ENCODE data around the gene KIRREL2.
A peak's percentile ranks its signal among the peaks of the same experiment; 100 is the strongest.

Gene KIRREL2

GRCh38 chr19:35845215-35846037 is 11.3 kb upstream of the KIRREL2 start:
- DNase-seq = no peak

- DNase-seq = no peak
Measured at GRCh38 chr19:35846038-35846668, 10.6 kb upstream of the KIRREL2 start.

DNA sequence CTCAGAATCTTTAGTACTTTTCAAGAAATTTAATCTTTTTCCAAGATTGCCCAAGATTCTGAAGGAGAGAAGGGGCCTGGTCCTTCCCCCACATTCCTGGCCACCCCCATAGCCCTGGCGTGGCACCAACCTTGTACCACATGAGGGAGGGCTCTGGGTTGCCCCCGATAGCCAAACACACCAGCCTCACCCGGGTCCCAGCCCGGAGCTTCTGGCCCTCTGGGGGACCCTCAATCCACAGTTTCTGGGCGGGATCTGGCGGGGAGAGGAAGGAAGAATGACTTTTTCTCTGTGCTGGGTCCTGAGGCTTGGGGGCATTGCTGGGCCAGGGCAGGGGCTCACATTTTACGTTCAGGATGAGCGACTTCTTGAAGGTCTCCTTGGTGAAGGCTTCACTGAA is 8.8 kb upstream of the KIRREL2 start:
- DNase-seq = no peak

DNA sequence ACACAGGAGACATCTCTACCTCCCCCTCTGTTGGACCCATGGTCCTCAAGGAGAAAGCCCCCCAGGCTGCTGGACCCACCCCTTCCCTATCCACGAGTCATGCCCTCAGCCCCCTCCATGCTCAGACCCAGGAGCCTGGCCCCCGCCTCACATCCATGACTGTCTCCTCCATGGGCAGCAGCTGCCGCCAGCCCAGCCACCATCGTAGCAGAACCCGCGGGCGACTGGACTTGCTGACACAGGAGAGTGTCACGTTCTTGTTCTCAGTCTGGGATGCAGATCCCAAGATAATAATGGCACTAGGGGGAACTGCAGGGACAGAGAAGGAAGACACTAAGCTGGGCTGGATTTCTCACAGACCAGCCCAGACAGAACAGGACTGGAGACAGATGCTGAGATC is 8.2 kb upstream of the KIRREL2 start:
- no peak for DNase-seq

DNA sequence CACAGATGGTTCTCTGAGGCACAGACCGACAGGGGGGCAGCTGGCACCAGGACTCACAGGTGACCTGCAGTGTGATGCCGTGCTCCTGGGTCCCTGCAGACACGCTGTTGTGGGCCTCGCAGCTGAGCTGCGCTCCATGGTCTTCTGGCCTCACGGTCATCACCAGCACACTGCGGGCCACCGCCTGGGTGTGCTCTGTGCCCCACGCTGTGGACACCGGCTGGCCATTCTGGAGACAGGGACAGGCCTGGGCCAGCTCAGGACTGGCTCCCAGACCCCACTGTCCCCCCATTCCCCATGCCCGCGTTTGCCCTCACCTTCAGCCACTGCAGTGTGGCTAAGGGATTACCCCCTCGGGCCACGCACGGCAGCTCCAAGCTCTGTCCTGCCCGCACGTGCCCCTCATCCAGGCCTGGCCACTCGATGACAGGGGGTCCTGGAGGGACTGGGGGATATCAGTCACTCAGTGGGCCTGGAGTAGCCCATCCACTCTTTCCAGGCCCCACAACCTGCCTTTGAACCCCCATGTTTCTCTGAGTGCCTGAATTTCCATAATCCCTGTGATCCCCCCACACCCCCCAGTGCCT is 7.7 kb upstream of the KIRREL2 start:
- DNase-seq = no peak

DNA sequence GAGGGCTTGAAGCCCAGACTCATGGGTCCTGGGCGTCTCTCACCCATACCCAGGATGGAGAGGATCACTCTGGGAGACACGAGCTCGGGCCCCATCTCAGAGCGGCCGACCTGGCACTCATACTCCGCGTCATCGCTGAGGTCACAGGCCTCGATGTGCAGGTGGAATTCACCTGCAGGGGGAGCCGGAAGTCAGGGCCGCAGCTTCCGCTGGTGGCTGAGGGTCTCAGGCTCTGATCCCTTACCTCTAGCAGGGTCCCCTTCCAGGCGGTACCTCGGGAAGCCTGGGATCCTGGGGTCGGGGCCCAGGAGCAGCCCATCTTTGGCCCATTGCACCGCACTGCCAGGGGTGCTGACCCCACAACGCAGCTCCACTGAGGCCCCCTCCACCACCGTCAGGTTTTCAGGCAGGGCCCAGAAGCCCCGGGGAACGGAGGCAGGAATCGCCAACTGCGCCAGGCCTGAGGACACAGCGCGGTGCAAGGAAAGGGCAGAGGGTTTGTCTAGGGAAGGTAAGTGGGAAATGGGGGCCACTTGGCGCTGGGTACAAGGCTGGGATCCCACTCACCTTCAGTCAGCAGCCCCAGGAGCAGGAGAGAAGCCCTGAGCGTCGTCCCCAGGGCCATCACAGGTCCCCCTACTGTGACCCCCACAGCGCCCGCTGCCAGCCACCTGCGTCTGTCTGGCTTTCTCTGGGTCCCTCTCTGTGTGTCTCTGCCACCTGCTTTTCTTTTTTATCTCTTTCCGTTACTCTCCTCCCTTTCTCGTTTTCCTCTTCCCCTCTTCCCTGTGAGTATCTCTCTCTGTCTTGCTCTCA is 5.3 kb upstream of the KIRREL2 start:
- no peak for DNase-seq

GRCh38 chr19:35852029-35852780 is 4.5 kb upstream of the KIRREL2 start, which contains the start of gene NPHS1:
Gene NPHS1 (minus strand): TSS chr19:35852504. CDS start chr19:35851837, 667 bp downstream.
- no peak for DNase-seq

DNA sequence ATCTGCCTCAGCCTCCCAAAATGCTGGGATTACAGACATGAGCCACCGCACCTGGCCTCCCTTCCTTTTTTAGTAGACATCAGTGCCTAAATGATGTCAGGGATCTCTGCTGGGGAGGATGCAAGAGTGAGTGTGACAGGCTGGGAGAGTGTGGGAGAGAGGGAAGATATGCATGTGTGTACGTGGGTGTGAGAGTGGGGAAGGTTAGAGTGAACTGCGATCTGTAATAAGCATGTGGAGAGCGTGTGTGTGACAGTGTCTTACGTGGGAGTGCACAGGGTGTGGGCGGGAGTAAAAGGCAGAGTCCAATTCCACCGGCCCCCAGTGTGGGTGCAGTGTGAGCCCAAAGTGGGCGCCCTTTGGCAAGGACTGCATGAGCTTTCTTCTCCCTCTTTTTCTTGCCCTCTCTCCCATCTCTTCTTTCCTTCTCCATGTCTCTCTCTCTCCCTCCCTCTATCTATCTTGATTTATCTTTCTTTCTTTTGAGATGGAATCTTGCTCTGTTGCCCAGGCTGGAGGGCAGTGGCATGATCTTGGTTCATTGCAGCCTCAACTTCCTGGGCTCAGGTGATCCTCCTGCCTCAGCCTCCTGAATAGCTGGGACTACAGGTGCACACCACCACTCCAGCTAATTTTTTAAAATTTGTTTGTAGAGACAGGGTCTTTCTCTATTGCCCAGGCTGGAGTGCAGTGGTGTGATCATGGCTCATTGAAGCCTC is 3.5 kb upstream of the KIRREL2 start:
- DNase-seq = no peak

- DNase-seq = no peak
Measured at GRCh38 chr19:35858311-35858710, 1.6 kb downstream of the KIRREL2 start.

DNA sequence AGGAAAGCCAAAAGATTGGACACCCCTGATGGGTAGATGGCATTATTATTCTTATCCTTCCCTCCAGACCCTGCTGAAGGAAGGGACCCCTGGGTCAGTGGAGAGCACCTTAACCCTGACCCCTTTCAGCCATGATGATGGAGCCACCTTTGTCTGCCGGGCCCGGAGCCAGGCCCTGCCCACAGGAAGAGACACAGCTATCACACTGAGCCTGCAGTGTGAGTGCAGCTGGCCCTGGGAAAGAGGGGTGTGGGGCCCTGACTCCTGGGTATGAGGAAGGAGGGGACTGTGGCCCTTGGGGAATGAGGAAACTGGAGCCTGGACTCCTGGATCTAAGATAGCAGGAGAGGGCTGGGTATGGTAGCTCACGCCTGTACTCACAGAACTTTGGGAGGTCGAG is 2.7 kb downstream of the KIRREL2 start:
- no peak for DNase-seq

GRCh38 chr19:35860436-35860817 is 3.7 kb downstream of the KIRREL2 start:
- no peak for DNase-seq

DNA sequence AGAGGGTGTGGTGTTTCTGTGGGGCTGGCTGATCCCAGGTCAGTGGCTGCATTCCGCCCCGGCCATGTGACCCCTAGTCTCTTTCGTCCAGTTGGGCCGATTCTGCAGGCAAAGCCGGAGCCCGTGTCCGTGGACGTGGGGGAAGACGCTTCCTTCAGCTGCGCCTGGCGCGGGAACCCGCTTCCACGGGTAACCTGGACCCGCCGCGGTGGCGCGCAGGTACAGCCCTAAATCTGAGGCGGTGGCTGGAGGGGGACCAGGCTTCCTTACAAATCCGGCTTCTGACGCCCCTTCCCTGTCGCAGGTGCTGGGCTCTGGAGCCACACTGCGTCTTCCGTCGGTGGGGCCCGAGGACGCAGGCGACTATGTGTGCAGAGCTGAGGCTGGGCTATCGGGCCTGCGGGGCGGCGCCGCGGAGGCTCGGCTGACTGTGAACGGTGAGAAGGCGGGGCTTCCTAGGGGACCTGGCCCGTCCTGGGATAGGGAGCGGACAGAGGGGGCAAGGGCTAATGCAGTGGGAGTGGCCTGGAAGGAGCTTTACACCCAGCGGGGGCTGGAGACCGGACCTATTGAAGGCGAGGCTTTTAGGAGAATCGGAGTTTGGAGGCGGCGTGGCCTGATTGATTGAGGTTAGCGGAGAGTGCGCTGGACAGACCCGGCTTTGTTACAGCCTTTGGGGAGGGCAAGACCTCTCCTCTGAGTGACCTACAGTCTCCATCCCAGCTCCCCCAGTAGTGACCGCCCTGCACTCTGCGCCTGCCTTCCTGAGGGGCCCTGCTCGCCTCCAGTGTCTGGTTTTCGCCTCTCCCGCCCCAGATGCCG is 4.3 kb downstream of the KIRREL2 start:
- DNase-seq = no peak

GRCh38 chr19:35861640-35862160 is 5.0 kb downstream of the KIRREL2 start:
- no peak for DNase-seq

GRCh38 chr19:35862528-35862927 is 5.8 kb downstream of the KIRREL2 start:
- DNase-seq = no peak

DNA sequence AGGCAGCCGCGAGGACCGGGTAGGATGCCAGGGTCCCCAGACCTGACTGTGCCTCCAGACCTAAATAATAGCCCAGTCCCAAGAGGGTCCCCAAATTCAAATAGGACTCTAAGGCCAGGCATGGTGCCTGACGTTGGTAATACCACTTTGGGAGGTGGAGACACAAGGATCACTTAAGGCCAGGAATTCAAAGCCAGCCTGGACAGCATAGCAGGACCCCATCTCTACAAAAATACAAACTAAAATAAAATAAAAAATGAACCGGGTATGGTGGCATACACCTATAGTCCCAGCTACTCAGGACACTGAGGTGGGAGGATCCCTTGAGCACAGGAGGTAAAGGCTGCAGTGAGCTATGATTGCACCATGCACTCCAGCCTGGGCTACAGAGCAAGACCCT is 6.3 kb downstream of the KIRREL2 start:
- DNase-seq = no peak

DNA sequence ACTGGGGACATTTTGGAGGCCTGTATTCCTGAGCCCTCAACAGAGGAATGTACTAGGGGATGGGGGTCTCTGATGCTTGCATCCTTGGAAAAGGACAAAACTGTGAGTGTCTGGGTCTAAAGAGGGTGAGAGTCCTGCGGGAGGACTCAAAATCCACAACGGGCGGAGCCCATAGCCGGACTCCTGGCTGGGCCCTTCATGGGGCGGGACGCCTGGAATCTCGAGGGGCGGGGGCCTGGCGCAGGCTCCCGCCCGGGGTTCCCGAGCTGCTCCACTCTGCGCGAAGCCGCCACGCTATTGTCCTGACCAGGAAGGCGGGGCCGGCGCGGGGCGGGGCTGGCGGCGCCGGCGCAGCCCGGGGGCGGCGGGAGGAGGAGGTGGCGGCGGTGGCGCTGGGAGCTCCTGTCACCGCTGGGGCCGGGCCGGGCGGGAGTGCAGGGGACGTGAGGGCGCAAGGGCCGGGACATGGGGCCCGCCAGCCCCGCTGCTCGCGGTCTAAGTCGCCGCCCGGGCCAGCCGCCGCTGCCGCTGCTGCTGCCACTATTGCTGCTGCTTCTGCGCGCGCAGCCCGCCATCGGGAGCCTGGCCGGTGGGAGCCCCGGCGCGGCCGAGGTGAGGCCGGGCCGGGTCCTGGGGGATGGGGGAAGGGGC is 11.6 kb downstream of the KIRREL2 start, which contains the start of gene APLP1:
Gene APLP1 (plus strand): TSS at position 403 of the 651 bp plus-strand sequence. CDS start 63 bp downstream, at position 466.
- DNase-seq = peak; percentile 24

DNA sequence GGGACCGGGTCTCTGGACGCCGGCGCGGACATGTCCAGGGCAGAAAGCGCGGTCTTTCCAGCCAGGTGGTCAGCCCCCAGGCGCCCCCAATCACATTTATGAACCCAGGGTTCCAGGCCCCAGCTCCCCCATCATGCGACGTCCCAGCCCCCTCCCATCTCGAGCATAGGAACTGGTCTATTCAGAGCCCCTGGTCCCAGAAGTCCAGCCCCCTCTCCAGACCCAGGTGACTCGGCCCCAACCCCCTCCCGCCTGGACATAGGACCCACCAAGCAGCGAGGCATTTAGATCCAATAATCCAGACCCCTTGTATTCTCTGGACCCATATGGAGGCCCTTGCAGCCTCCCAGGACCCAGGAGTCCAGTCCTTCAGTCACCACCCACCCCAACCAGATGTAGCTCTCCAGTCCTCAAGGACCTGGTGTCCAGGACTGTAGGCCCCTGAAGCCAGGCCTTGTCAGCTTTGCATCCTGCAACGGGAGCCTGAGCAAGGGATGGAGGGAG is 12.2 kb downstream of the KIRREL2 start:
- DNase-seq = no peak

DNA sequence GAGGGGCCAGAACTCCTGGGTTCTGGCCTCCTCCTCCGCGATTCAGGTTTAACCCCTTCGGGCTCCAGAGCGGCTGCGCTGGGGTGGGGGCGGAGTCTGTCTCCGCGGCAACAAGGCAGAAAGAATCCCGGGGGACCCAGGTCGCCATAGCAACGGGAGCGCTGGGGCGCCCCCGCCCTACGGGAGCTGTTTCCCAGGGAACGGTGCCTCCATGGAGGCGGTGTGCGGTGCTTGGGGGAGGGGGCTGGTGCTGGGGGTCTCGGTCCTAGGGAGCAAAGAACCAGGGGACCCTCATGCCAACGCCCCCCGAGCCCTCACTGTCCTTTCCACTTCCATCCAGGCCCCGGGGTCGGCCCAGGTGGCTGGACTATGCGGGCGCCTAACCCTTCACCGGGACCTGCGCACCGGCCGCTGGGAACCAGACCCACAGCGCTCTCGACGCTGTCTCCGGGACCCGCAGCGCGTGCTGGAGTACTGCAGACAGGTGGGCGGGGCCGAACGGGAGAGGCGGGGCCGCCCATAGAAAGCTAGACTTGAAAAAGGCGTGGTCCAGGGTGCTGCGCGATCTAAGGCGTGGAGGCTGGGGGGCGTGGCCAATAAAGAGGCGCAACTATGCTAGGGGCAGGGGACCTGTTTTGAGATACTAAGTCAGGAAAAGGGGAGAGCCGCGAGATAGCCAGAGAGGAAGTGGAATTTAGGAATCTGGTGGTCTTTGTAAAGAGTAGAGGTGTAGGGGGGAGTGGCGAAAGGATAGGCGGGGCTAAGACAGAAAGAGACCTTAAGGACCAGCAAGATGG is 12.8 kb downstream of the KIRREL2 start:
- peak; percentile 88 for DNase-seq

Data from NCI-H1694 (cell line).